H54 (cell line): ENCODE data around the gene NFATC1.

ENCODE experiments used
- DNase-seq: peaks from one replicate; pipeline ENCODE4 v3.0.0; 2011; ENCODE audit warnings: low spot score, mixed read lengths; ENCODE audit not compliant: insufficient read length
- FAIRE-seq: peaks from 3 replicates; lab custom pipeline; 2011; peaks lifted over from hg19 to GRCh38; lab: Jason Lieb, UNC
- POLR2A ChIP-seq: IDR thresholded peaks from 2 replicates; pipeline ENCODE4 v1.6.1; 2011; ENCODE audit warnings: low read depth, mild to moderate bottlenecking, low read length

Gene NFATC1

DNA sequence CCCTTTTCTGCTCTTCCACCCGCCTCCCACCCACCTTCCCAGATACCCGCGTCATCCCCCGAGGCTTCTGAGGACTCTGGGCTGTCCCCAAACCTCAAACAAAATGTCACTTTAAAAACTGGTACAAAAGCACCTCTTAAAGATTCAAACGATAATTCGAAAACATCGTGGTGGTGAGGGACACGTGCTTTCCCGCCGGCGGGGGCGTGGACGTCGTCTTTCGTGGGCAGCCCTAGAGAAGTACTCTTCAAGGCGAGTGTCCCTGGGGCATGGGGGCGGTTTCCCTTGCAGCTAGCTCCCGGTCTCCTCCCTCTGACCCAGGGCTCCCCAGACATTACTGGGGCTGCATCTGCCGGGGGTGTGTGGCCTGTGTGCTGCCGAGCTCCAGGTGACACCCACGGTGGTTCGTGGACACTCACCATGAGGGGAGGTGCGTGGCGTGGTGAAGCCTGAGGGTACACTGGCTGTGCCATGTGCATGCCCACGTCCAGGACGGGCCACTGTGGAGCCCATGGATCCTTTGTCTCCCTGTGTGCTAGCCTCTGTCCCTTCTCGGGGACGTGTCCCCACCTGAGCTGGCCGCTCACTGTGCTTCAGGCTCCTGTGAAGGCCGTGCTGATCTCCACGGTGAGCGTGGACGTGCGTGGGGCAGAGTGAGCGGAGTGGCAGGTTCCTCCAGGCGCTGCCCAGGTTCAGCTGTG is 117.8 kb downstream of the NFATC1 start:
- no peak for TF ChIP-seq POLR2A
- FAIRE-seq = no peak
- DNase-seq = no peak

DNA sequence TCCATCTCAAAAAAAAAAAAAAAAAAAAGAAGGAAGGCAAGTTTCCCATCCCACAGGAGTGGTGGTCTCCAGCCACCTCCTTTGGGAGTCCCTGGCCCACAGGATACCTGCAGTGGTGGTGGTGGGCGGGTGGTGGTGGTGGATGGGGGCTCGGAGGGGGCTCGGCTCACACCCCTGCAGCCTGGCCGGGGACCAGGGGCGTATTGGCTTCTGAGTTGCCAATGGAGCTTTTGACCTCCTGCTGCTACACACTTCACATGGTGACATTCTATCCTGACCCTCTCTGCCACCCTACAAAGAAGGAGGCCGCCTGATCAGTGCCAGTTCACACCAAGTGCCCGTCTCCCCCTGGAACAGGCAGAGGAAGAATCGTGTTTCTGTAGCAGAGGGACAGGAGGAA is 119.6 kb downstream of the NFATC1 start:
- FAIRE-seq = no peak
- no peak for DNase-seq

DNA sequence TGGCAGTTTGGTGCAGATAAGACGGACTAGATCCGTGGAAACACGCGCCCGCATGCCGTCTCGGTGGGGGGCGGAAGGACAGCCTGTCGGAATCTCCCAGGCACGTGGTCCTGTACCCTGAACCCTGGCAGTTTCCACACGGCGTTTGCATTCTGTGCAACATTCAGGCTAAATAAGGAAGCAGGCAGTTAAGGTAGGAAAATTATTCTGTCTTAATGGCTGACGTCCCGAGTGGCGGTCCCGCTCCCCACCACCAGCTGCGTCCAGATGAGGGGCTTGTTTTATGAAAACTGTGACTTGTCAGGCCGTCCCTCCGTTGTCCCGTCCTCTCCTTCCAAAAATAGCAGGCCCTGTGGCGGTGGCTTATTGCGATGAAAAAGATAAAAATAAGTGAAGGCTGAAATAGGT is 120.2 kb downstream of the NFATC1 start:
- FAIRE-seq (no peak), DNase-seq (no peak)
- no peak for TF ChIP-seq POLR2A

More for the DNA sequence above, 119.6 kb downstream of the NFATC1 start:
- no peak for TF ChIP-seq POLR2A

DNA sequence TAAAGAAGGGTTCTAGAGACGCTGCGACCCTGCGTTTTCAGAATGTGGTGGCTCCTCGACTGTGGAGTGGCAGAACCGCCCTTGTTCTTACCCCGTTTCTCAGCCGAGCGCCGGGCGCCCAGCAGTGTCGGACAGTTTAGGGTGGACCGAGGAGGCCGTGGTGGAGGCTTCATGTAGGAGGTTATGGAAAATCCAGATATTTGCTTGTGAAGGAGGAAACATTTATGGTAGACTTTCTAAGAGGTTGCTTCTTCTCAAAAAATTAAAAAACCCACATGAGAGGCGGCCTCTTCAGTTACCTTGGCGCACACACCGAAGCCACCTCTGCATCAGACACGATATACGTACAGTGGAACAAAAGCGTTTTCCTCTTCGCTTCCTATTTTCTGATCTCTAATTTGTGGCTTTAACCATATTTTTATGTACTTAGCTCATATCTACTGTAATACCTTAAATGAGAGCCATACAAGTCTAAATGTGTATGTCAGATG is 120.8 kb downstream of the NFATC1 start:
- DNase-seq (no peak), FAIRE-seq (no peak)
- TF ChIP-seq POLR2A = no peak

DNA sequence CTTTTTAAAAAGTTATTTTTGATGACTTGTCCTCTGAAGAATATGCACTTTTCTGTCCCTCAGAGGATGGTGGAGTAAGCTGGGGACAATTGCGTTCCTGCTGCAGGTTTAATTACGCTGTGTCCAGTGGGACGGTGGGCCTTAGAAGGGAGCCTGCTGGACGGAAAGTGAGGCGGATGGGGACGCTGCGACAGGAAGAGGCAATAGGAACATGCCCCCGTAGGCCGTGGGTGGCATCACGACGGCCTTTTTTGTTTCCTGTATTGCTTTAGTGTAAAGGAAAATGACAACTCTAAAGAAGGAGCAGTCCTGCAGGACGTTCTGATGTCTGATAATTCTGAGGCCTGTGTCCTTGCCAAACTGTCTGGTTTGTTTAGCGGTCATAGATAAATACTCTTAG is 121.6 kb downstream of the NFATC1 start:
- FAIRE-seq (no peak), DNase-seq (no peak)
- no peak for TF ChIP-seq POLR2A

DNA sequence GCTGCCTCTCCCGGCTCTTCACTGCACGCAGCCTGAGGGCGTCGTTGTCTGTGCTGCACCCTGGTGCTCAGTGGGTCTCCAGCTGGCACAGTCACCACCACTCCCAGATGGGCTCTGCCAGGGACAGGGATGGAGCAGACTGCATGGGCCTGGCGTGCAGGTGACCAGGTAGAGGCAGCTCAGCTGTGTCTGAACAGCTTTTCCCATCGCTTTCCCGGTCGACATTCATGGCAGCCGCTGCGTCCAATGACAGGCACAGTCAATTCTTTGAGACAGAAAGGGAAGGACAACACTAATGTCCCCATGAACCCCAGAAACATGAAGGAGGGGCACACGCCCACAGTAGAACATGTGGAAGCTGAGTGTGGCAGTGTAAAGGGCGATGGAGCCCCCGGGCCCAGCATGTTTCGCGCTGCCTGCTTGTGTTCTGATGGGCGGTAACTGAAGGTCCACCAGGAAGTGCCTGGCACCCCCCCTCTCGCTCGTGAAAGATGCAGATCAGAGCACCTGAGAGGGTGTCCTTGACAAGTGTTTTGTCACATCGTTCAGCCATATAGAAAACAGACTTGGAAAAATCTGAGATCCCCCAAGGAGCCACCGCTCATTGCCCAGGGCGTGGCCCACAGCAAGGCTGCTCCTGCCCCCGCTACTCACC is 122.4 kb downstream of the NFATC1 start:
- no peak for FAIRE-seq
- no peak for TF ChIP-seq POLR2A
- no peak for DNase-seq

DNA sequence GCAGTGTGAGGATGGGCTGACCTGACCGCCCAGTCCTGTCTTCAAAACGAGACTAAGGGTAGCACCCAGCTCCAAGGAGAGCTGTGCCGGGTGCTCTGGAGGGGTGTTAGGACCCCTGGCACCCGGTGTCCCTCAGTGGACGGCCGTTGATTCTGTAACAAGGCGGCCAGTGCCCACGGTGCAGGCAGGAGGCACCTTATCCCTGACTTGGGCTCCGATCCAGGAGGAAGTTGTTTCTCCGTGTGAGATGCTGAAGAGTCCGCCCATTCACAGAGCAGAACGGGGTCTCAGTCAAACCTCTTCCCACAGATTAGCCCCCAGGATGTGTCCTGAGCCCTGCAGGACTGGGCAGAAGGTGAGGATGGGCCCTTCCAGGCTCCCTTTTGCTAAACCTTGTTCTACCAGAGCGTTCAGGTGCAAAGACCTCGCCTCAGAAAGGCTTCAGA is 123.0 kb downstream of the NFATC1 start:
- DNase-seq (no peak), FAIRE-seq (no peak)
- TF ChIP-seq POLR2A = no peak

DNA sequence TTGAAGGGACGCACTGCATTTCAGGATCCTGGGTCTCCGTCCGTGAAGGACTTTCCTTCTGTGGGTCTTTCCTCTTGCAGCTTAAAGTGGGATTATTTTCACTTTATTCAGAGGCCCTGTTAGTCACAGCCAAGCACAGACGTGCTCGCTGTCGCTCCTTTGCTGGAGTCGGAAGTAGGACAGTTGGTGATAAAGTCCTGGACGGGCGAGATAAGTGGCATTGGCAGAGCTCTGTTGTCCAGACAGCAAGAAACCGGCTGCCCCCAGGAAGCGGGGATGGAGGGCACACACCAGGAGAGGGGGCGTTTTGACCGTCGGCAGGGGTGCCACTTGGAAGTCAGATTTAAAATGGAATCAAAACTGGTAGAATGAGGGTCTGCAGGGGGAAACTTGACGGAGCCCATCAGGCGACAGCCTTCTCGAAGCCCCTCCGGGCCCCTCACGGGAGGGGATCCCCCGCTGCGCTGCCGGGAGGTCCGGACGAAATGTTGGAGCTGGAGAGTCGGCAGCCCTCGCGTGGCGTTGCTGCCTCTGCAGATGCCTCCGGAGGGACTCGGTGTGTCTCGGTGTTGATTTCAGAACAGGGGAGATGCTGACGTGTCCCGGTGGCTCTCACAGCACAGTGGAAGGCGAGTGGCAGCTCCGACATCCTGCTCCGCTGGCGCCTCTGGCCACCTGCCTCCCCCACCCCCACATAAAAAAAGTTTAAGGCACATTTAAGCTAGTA is 124.2 kb downstream of the NFATC1 start:
- no peak for TF ChIP-seq POLR2A
- FAIRE-seq (no peak), DNase-seq (no peak)

DNA sequence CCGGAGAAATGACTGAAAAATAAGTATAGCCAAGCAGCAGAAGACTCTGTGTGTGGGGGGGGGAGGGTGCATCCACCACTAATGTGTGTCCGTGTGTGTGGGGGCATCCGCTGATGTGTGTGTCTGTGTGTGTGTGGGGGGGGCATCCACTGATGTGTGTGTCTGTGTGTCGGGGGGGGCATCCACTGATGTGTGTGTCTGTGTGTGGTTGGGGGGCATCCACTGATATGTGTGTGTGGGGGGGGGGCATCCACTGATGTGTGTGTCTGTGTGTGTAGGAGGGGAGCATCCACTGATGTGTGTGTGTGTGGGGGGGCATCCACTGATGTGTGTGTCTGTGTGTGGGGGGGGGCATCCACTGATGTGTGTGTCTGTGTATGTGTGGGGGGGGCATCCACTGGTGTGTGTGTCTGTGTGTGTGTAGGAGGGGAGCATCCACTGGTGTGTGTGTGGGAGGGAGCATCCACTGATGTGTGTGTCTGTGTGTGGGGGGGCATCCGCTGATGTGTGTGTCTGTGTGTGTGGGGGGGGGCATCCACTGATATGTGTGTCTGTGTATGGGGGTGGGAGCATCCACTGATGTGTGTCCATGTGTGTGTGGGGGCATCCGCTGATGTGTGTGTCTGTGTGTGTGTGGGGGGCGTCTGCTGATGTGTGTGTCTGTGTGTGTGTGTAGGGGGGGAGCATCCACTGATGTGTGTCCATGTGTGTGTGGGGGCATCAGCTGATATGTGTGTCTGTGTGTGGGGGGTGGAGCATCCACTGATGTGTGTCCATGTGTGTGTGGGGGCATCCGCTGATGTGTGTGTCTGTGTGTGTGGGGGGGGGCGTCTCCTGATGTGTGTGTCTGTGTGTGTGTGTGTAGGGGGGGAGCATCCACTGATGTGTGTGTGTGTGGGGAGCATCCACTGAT is 125.0 kb downstream of the NFATC1 start:
- no peak for TF ChIP-seq POLR2A
- FAIRE-seq (no peak), DNase-seq (no peak)

DNA sequence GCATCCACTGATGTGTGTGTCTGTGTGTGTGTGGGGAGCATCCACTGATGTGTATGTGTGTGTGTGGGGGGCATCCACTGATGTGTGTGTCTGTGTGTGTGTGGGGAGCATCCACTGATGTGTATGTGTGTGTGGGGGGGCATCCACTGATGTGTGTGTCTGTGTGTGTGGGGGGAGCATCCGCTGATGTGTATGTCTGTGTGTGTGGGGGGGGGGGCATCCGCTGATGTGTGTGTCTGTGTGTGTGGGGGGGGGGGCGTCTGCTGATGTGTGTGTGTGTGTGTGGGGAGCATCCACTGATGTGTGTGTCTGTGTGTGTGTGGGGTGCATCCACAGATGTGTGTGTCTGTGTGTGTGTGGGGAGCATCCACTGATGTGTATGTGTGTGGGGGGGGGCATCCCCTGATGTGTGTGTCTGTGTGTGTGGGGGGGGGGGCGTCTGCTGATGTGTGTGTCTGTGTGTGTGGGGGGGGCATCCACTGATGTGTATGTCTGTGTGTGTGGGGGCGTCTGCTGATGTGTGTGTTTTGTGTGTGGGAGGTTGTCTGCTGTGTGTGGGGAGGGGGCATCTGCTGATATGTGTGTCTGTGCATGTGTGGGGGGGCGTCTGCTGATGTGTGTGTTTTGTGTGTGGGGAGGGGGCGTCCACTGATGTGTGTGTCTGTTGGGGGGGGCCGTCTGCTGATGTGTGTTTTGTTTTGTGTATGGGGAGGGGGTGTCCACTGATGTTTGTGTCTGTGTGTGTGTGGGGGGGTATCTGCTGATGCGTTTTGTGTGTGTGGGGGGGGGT is 125.9 kb downstream of the NFATC1 start:
- FAIRE-seq = no peak
- no peak for DNase-seq
- TF ChIP-seq POLR2A = no peak

DNA sequence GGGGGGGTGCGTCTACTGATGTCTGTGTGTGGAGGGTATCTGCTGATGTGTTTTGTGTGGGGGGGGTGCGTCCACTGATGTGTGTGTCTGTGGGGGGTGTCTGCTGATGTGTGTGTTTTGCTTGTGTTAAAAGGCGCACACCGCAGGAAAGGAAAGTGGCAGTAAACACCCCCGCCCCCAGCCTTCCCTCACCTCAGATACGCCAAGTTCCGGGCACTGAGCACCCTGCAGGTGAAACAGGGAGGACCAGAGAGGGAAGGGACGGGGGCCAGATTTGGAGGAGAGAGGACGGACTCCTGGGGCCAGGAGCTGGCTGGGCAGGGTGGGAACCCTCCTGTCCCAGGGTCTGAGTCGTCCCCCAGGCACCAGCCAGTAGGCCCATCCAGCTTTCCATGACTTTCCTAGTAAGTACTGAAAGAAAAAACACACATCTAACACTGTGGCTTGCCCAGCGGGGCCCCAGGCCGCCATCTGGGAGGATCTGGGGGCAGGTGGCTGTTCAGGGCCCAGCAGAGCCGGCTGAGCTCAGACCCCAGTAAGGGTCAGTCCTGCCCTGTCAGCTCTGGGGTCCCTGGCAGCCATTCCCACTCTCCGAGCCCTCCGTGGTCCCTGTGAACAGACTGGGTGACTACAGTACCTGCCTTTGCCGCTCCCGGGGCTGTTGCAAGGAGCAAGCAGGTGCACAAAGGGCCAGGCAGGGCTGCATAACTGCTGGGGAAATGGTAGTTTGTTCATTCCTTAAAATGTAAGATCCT is 126.9 kb downstream of the NFATC1 start:
- TF ChIP-seq POLR2A = no peak
- no peak for FAIRE-seq
- DNase-seq = no peak

DNA sequence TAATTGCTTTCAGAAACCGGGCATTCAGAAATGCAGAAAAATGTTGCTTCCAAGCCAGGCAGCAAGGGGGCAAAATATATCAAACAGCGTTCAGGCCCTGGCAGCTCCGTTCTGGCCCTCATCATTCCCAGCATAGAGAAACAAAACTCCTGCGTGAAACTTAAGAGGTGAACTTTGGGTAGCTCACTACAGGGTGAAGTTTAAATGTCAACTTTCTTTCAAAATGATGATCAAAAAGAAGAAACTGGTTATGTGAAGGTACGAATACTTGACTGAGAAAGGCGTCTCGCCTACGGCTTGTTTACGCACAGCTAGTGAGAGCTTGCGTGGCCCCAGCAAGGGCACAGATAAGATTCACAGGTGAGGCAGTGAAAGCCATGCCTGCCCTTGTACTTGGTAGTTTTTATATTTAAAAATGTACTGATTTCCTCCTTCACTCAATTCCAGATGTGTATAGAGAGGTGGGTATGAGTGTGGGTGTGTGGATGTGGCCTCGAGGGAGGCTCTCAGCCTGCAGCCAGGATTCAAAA is 127.5 kb downstream of the NFATC1 start:
- no peak for TF ChIP-seq POLR2A
- FAIRE-seq (no peak), DNase-seq (no peak)
